HEK293 (cell line): ENCODE measurements around the gene TEX2.
"Not testable (repeated sequence)": the region's sequence is repeated elsewhere in the genome, so short reads cannot be mapped to it uniquely, and the experiment has no call there.

ENCODE experiments used
- KLF16 ChIP-seq: fragments of 450-650 bp; formaldehyde crosslinking; IDR thresholded peaks from 2 replicates; pipeline ENCODE4 v1.5.1; 2017; ENCODE audit warnings: missing biosample characterization, missing genetic modification characterization
- ZNF174 ChIP-seq: fragments of 450-650 bp; formaldehyde crosslinking; IDR thresholded peaks from 2 replicates; pipeline ENCODE4 v1.5.0; 2017; ENCODE audit warnings: missing biosample characterization, mild to moderate bottlenecking, missing genetic modification characterization
- ZNF416 ChIP-seq: fragments of 450-650 bp; formaldehyde crosslinking; IDR thresholded peaks from 2 replicates; pipeline ENCODE4 v1.5.1; 2016; ENCODE audit warnings: missing biosample characterization, missing genetic modification characterization
- ZNF530 ChIP-seq: fragments of 450-650 bp; formaldehyde crosslinking; IDR thresholded peaks from 2 replicates; pipeline ENCODE4 v1.5.1; 2016; ENCODE audit warnings: low read depth, missing biosample characterization, missing genetic modification characterization
- TF ChIP-seq, protein P1 (sequence below): fragments of 450-650 bp; formaldehyde crosslinking; IDR thresholded peaks from 2 replicates; pipeline ENCODE4 v1.5.1; 2016; ENCODE audit warnings: missing biosample characterization, missing genetic modification characterization
- TF ChIP-seq, protein P2 (sequence below): fragments of 450-650 bp; formaldehyde crosslinking; IDR thresholded peaks from 2 replicates; pipeline ENCODE4 v1.5.1; 2016; ENCODE audit warnings: missing biosample characterization, missing genetic modification characterization
- TF ChIP-seq, protein P3 (sequence below): fragments of 450-650 bp; formaldehyde crosslinking; IDR thresholded peaks from 2 replicates; pipeline ENCODE4 v1.5.1; 2016; ENCODE audit warnings: missing biosample characterization, missing genetic modification characterization
- TF ChIP-seq, protein P4 (sequence below): fragments of 450-650 bp; formaldehyde crosslinking; IDR thresholded peaks from 2 replicates; pipeline ENCODE4 v1.5.1; 2016; ENCODE audit warnings: missing biosample characterization, missing genetic modification characterization

DNA sequence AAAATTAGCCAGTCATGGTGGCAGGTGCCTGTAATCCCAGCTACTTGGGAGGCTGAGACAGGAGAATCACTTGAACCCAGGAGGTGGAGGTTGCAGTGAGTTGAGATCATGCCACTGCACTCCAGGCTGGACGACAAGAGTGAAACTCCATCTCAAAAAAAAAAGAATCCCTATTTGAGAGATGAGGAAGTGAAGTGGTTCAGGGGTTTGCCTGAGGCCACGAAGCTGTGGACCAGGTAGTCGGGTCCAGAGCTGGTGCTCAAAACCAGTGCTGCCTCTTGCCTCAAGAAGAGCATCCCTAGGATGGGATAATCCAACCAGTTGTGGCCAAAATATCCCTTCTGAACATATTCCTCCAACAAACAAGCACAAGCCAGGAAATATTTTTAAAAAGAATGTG, 95.4 kb downstream of the TEX2 start:
- not testable (repeated sequence) for TF ChIP-seq ZNF416 (tag by site-specific recombination); ZNF174; KLF16 (tag by site-specific recombination); ZNF530 (tag by site-specific recombination)
- TF ChIP-seq, protein P1, sequence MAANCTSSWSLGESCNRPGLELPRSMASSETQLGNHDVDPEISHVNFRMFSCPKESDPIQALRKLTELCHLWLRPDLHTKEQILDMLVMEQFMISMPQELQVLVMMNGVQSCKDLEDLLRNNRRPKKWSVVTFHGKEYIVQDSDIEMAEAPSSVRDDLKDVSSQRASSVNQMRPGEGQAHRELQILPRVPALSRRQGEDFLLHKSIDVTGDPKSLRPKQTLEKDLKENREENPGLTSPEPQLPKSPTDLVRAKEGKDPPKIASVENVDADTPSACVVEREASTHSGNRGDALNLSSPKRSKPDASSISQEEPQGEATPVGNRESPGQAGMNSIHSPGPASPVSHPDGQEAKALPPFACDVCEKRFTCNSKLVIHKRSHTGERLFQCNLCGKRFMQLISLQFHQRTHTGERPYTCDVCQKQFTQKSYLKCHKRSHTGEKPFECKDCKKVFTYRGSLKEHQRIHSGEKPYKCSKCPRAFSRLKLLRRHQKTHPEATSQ (tag by site-specific recombination): not testable (repeated sequence)
- TF ChIP-seq, protein P2, sequence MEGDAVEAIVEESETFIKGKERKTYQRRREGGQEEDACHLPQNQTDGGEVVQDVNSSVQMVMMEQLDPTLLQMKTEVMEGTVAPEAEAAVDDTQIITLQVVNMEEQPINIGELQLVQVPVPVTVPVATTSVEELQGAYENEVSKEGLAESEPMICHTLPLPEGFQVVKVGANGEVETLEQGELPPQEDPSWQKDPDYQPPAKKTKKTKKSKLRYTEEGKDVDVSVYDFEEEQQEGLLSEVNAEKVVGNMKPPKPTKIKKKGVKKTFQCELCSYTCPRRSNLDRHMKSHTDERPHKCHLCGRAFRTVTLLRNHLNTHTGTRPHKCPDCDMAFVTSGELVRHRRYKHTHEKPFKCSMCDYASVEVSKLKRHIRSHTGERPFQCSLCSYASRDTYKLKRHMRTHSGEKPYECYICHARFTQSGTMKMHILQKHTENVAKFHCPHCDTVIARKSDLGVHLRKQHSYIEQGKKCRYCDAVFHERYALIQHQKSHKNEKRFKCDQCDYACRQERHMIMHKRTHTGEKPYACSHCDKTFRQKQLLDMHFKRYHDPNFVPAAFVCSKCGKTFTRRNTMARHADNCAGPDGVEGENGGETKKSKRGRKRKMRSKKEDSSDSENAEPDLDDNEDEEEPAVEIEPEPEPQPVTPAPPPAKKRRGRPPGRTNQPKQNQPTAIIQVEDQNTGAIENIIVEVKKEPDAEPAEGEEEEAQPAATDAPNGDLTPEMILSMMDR (tag by site-specific recombination): not testable (repeated sequence)
- TF ChIP-seq, protein P3, sequence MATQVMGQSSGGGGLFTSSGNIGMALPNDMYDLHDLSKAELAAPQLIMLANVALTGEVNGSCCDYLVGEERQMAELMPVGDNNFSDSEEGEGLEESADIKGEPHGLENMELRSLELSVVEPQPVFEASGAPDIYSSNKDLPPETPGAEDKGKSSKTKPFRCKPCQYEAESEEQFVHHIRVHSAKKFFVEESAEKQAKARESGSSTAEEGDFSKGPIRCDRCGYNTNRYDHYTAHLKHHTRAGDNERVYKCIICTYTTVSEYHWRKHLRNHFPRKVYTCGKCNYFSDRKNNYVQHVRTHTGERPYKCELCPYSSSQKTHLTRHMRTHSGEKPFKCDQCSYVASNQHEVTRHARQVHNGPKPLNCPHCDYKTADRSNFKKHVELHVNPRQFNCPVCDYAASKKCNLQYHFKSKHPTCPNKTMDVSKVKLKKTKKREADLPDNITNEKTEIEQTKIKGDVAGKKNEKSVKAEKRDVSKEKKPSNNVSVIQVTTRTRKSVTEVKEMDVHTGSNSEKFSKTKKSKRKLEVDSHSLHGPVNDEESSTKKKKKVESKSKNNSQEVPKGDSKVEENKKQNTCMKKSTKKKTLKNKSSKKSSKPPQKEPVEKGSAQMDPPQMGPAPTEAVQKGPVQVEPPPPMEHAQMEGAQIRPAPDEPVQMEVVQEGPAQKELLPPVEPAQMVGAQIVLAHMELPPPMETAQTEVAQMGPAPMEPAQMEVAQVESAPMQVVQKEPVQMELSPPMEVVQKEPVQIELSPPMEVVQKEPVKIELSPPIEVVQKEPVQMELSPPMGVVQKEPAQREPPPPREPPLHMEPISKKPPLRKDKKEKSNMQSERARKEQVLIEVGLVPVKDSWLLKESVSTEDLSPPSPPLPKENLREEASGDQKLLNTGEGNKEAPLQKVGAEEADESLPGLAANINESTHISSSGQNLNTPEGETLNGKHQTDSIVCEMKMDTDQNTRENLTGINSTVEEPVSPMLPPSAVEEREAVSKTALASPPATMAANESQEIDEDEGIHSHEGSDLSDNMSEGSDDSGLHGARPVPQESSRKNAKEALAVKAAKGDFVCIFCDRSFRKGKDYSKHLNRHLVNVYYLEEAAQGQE (tag by site-specific recombination): not testable (repeated sequence)
- TF ChIP-seq, protein P4, sequence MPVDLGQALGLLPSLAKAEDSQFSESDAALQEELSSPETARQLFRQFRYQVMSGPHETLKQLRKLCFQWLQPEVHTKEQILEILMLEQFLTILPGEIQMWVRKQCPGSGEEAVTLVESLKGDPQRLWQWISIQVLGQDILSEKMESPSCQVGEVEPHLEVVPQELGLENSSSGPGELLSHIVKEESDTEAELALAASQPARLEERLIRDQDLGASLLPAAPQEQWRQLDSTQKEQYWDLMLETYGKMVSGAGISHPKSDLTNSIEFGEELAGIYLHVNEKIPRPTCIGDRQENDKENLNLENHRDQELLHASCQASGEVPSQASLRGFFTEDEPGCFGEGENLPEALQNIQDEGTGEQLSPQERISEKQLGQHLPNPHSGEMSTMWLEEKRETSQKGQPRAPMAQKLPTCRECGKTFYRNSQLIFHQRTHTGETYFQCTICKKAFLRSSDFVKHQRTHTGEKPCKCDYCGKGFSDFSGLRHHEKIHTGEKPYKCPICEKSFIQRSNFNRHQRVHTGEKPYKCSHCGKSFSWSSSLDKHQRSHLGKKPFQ (tag by site-specific recombination): not testable (repeated sequence)
